ENCODE measurements around the gene CDK6.

DNA sequence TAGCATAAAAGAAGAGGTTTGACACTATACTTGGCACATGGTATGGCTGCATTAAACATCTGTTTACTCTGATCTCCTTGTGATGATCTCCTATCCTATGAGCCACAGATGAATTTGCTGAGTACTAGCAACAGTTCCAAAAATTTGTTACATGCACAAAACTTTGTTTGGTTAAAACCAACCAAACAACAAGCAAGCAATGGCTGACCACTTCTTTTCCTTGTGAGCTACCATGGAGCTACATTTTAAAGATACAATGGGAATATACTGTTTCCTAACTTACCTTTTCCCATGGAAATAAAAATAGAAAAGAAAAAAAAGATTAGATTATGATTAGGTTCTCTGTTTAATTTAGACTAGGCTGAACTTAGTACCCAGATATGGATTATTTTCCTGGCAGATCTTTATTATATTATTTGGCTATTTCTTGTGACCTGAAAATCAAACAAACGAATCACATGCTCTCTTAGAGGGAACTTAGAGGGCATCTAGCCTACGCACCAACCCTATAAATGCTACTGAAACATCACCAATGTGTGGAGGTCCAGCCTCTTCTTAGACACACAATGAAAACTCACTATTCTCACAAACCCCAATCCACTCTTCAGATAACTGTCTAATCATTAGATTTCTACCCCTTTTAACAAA lies 166.0 kb downstream of the CDK6 start:
- TF ChIP-seq, protein P1, sequence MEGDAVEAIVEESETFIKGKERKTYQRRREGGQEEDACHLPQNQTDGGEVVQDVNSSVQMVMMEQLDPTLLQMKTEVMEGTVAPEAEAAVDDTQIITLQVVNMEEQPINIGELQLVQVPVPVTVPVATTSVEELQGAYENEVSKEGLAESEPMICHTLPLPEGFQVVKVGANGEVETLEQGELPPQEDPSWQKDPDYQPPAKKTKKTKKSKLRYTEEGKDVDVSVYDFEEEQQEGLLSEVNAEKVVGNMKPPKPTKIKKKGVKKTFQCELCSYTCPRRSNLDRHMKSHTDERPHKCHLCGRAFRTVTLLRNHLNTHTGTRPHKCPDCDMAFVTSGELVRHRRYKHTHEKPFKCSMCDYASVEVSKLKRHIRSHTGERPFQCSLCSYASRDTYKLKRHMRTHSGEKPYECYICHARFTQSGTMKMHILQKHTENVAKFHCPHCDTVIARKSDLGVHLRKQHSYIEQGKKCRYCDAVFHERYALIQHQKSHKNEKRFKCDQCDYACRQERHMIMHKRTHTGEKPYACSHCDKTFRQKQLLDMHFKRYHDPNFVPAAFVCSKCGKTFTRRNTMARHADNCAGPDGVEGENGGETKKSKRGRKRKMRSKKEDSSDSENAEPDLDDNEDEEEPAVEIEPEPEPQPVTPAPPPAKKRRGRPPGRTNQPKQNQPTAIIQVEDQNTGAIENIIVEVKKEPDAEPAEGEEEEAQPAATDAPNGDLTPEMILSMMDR (IDR thresholded peaks at IDR 0.05), result no peak
- no peak for TF ChIP-seq EZH2phosphoT487 (IDR thresholded peaks at IDR 0.05)

Data from neural progenitor cell (in vitro differentiated cells).